ENCODE measurements around the gene SRXN1. TPM values are rescaled to one million over a fixed set of nuclear protein-coding genes. Genes with fewer than 3 reads are reported as not detected.

SRXN1 gene
- polyA plus RNA-seq, 3 donors: 13.3 to 26.1 (median 20.7) TPM

DNA sequence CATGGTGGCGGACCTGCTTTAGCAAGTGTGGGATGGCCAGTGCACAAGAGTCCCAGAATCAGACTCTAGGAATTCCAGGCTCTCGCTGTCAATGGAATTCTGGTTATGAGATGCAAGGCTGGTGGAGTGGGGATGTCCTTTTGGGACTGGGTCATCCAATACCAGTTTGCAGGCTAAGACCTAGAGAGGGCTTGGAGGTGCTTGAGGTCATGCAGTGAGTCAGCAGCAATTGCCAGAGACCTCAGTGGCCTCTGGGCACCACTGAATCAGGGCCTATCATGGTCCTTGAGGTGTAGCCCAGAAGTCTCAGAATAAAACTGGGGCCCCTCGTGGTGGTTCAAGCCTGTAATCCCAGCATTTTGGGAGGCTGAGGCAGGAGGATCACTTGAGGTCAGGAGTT lies 24.0 kb upstream of the SRXN1 start:
- 57 to 64% (median 63%) methylated on average over 3 of the region's 3 CpGs for WGBS, 3 donors
- H3K27ac ChIP-seq (ENCODE audit: low read depth, low read length): no peak overlapping the region

DNA sequence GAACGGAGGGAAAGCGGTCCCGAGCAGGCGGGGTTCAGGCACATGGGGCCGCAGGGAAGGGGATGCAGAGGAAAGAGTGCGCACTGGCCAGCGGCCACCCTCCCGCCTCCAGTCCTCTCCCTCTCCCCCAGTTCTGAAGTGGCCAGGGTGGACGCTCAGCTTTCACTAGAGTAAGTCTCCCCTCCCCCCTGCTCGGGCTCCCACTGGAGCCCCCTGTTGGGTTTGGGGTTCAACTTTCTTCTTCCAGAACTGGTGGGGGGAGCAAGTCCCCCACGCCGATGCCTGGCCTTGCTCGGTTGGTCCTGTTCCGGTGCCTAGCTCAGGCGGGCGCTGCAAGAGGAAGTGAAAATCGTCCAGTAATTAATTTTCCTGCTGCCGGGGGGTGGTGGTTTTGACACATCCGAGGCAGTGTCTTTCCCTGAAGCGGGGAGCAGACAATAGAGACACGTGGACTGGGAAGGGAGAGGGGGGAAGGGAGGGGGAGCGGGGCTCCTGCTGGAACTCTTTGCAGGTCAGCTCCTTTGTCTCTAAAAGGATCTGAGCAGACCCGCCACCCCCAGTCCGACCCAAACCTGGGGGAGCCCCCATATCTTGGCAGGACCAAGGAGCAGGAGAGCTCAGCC lies 23.4 kb upstream of the SRXN1 start:
- no peak overlapping the region for H3K27ac ChIP-seq (ENCODE audit: low read depth, low read length)
- 2 to 3% (median 2%) methylated on average over 21 to 24 of the region's 24 CpGs for WGBS, 3 donors

DNA sequence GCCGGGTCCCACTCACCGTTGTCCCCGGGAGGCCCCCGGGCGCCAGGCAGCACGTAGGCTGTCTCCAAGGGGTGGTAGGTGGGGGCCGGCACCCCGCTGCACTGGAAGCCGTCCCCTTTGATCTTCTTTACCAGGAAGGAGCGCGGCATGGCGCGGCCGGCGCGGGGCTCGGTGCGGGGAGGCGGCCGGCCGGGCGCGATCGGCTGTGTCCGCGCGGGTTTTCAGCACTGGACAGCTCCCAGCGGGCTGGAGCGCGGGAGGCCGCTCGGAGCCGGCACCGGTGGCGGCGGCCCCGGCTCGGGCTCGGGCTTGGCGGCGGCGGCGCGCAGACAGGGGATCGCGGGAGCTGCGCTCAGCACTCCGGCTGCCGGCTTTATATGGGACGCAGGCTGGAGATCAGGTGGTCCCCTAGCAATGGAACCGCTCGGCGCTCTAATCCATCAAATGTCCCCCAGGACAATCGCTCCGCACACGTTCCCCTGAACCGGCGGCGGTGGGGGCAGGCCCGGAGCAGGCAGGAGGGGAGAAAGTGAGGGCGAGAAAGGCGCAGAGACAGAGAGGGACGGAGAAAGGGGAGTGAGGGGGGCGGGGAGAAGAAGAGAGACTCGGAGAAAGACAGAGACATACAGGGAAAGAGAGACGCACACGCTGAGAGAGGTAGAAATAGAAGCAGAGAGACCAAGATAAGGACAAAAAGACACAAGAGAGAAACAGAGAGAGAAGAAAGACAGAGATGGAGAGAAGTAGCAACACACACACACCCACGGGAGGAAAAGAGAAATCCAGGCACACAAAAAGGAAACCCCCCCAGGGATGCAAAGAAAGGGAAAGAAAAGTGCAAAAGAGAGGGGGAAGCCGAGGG lies 22.7 kb upstream of the SRXN1 start, which contains the start of gene SCRT2:
SCRT2 (minus strand) TSS at position 350 of the 862 bp plus-strand sequence; CDS start at position 149, 201 bp downstream.
- no peak within 1 kb of the TSS for H3K27ac ChIP-seq (ENCODE audit: low read depth, low read length)
- WGBS, 3 donors: 1% methylated on average over 64 to 69 of the region's 69 CpGs

DNA sequence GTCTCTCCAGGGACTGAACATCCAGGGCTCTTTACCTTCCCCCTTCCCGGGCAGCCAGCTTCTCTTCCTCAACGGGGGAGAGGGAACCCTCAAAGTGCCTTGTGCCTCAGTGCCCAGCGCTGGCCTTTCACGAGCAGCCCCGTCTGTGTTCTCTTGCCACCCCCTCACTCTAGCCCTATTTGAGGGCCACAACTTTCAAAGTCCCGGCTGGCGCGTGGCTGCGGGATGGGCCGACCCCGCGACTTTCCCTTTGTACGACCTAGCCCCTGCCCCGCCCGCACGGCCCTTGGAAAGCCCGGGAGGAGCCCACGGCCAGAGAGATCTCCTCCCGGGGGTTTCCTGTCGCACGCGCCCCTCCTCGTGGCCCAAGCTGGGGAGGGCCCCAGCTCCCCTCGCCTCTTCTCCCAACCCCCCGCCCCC lies 22.0 kb upstream of the SRXN1 start:
- WGBS, 3 donors: 3 to 5% (median 4%) methylated on average over 22 to 25 of the region's 25 CpGs
- no peak overlapping the region for H3K27ac ChIP-seq (ENCODE audit: low read depth, low read length)

DNA sequence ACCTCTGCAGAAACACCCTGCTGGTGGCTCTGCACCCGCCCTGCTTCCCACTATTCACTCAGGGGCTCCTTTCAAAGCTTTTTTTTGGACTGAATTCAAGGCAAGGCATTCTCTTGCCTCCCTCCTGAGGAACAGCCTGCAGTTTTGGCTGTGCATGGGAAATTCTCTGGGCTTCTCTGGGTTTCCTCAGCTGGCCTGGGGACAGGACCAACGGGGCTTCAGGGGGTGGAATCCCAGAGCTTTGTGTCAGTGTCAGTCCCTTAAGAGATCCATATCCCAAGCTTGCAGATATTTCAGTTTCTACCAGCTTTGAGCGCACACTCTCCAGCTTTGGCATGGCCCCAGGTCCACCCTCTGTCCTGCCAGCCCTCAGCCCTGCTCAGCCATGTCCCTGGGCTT lies 20.6 kb upstream of the SRXN1 start:
- 33 to 46% (median 43%) methylated on average over 3 of the region's 3 CpGs for WGBS, 3 donors
- no peak overlapping the region for H3K27ac ChIP-seq (ENCODE audit: low read depth, low read length)

- no peak overlapping the region for H3K27ac ChIP-seq (ENCODE audit: low read depth, low read length)
- WGBS, 3 donors: 21 to 30% (median 23%) methylated on average over 7 of the region's 7 CpGs
These were observed 20.1 kb upstream of the SRXN1 start for GRCh38 chr20:672963-673602.

- no peak overlapping the region for H3K27ac ChIP-seq (ENCODE audit: low read depth, low read length)
- WGBS, 3 donors: 30 to 53% (median 37%) methylated on average over 8 to 9 of the region's 9 CpGs
These were observed 18.4 kb upstream of the SRXN1 start for GRCh38 chr20:671252-672030.

GRCh38 chr20:669573-669972 lies 16.6 kb upstream of the SRXN1 start:
- 75 to 84% (median 82%) methylated on average over 7 of the region's 7 CpGs for WGBS, 3 donors
- no peak overlapping the region for H3K27ac ChIP-seq (ENCODE audit: low read depth, low read length)

GRCh38 chr20:668638-669037 lies 15.6 kb upstream of the SRXN1 start:
- 49 to 81% (median 68%) methylated on average over 3 of the region's 3 CpGs for WGBS, 3 donors
- H3K27ac ChIP-seq (ENCODE audit: low read depth, low read length): no peak overlapping the region

DNA sequence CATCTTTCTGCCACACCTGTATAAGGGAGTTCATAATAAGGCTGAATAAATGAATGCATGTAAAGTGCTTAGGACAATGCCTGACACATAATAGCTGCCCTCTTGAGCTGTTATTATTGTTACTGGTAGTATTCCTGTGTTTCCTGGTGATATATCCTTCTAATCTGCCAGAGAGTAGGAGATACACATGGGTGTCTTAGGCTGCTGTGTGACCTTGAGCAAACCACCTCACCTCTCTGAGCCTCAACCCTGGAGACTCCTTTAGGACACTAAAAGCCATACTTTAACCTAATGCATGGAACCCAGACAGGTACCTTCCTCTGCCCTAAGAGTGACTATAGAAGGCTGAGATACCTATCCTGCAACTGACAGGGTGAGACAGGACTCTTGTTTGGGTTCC lies 15.1 kb upstream of the SRXN1 start:
- H3K27ac ChIP-seq (ENCODE audit: low read depth, low read length): no peak overlapping the region

DNA sequence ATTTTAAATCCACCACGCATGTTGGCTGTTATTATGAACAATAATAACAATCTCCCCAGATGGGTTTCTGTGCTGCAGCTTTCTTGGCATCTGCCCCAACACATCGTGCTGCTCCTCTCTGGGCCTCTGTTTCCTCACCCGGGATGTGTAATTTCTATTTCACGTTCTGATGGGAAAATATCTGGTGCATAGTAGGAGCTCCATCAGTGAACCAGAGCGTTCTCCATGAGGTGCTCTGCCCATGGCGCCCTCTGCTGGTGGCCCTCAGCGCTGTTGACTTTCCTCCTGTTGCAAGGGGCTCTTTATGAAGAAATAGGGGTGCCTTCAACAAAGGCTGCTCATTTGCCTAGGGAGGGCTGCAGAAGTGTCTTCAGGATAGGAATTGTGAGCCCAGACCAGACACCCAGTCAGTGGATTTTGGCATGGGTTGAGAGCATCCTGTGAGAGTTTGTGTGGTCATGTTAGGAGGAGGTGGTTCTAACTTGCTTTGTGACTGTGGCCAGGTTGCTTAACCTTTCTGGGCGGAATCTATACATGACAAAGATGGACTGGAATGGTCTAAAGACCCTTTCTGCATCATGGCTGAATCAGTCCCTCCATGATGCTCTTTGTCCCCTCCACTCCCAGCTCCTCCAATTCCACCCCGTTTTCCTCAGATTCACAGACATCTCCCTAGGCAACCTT lies 14.5 kb upstream of the SRXN1 start:
- H3K27ac ChIP-seq (ENCODE audit: low read depth, low read length): no peak overlapping the region
- 26 to 34% (median 31%) methylated on average over 9 of the region's 9 CpGs for WGBS, 3 donors

- 19 to 57% (median 54%) methylated on average over 4 of the region's 4 CpGs for WGBS, 3 donors
- no peak overlapping the region for H3K27ac ChIP-seq (ENCODE audit: low read depth, low read length)
These were observed 13.9 kb upstream of the SRXN1 start for GRCh38 chr20:666877-667276.

GRCh38 chr20:665276-665675 lies 12.3 kb upstream of the SRXN1 start:
- H3K27ac ChIP-seq (ENCODE audit: low read depth, low read length): no peak overlapping the region
- 21 to 45% (median 42%) methylated on average over 6 of the region's 6 CpGs for WGBS, 3 donors

DNA sequence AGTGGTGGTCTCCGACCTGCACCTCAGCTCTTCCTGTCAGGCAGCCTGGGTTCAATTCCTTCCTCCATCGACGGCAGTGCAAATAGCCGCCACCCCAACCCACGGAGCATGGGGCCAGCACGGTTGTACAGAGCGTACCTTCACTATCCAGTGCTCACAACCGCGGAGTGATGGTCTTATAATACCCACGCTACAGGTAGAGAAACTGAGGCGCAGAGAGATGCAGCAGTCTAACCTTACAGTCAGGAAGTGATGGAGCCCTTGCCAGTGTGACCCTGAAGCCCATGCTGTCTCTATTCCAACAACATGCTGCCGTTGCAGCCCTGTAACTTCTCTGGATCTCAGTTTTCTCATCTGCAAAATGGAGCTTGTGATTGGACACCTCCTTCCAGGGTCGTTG lies 11.6 kb upstream of the SRXN1 start:
- no peak overlapping the region for H3K27ac ChIP-seq (ENCODE audit: low read depth, low read length)
- 28 to 42% (median 33%) methylated on average over 13 of the region's 13 CpGs for WGBS, 3 donors

DNA sequence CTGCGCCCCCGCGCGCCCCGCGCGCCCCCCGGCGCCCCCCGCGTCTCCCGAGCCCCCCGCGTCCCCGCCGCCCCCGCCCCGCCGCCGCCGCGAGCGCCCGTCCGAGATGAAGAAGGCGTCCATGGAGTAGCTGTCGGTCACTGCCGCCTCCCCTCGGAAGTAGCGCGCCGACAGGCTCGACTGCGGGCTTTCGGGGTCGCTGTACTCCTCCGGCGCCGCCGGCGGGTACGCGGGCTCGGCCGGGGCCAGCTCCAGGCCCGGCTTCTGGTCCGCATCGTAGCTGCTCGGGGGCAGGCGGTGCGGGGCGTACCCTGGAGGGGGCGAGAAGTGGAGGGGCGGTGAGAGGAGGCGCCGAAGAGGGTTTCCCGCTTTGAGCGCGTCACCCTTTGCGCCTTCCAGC lies 11.2 kb upstream of the SRXN1 start:
- 4 to 8% (median 6%) methylated on average over 27 to 60 of the region's 60 CpGs for WGBS, 3 donors
- no peak overlapping the region for H3K27ac ChIP-seq (ENCODE audit: low read depth, low read length)

- 3 to 7% (median 7%) methylated on average over 65 to 84 of the region's 84 CpGs for WGBS, 3 donors
These were observed 10.5 kb upstream of the SRXN1 start for GRCh38 chr20:663315-664090.

More at GRCh38 chr20:663315-664090, 10.5 kb upstream of the SRXN1 start:
- no peak overlapping the region for H3K27ac ChIP-seq (ENCODE audit: low read depth, low read length)
